H9 (cell line): ENCODE data around the gene NDC1. TPM values are rescaled to one million over a fixed set of nuclear protein-coding genes. Genes with fewer than 3 reads are reported as not detected.

Experiments
- DNase-seq: peaks from one replicate; pipeline ENCODE4 v3.0.0-alpha.2; 2017
- H2AFZ ChIP-seq: one replicate; pipeline ENCODE4 v1.6.1; 2013; ENCODE audit warnings: mild to moderate bottlenecking, low read length, control low read depth, moderate library complexity
- H2AK5ac ChIP-seq: 2 replicates; pipeline ENCODE4 v1.6.1; 2013; ENCODE audit warnings: low read length, control low read depth, mixed read lengths; ENCODE audit not compliant: insufficient read length
- H2BK120ac ChIP-seq: one replicate; pipeline ENCODE4 v1.6.1; 2013; ENCODE audit warnings: low read depth, mild to moderate bottlenecking, low read length, control low read depth, inconsistent platforms; ENCODE audit not compliant: poor library complexity, severe bottlenecking
- H2BK12ac ChIP-seq: 2 replicates; pipeline ENCODE4 v1.6.1; 2013; ENCODE audit warnings: low read length, control low read depth, mixed read lengths, low read depth; ENCODE audit not compliant: insufficient read length
- H2BK15ac ChIP-seq: 2 replicates; pipeline ENCODE4 v1.6.1; 2013; ENCODE audit warnings: low read depth, low read length, control low read depth
- H2BK20ac ChIP-seq: one replicate; pipeline ENCODE4 v1.6.1; 2013; ENCODE audit warnings: low read depth, mild to moderate bottlenecking, low read length, control low read depth, inconsistent platforms; ENCODE audit not compliant: poor library complexity, severe bottlenecking
- H2BK5ac ChIP-seq: 2 replicates; pipeline ENCODE4 v1.6.1; 2013; ENCODE audit warnings: low read length, control low read depth, mixed read lengths; ENCODE audit not compliant: insufficient read length
- H3K14ac ChIP-seq: 2 replicates; pipeline ENCODE4 v1.6.1; 2013; ENCODE audit warnings: low read length, control low read depth; ENCODE audit not compliant: insufficient read depth
- H3K18ac ChIP-seq: 2 replicates; pipeline ENCODE4 v1.6.1; 2013; ENCODE audit warnings: low read depth, mild to moderate bottlenecking, mixed read lengths, low read length, control low read depth; ENCODE audit not compliant: insufficient read length
- H3K23ac ChIP-seq: 2 replicates; pipeline ENCODE4 v1.6.1; 2013; ENCODE audit warnings: low read length, control low read depth, mixed read lengths, low read depth; ENCODE audit not compliant: insufficient read length
- H3K23me2 ChIP-seq: 2 replicates; pipeline ENCODE4 v1.6.1; 2013; ENCODE audit warnings: low read depth, mild to moderate bottlenecking, mixed read lengths, low read length, control low read depth; ENCODE audit not compliant: insufficient read length, poor library complexity, severe bottlenecking
- H3K27ac ChIP-seq: 2 replicates; pipeline ENCODE4 v1.5.1; 2013; ENCODE audit warnings: low read length, control low read depth, mixed read lengths, low read depth; ENCODE audit not compliant: insufficient read length
- H3K27me3 ChIP-seq: 2 replicates; pipeline ENCODE4 v1.6.1; 2013; ENCODE audit warnings: low read length, control low read depth, inconsistent platforms; ENCODE audit not compliant: insufficient read depth
- H3K4ac ChIP-seq: 2 replicates; pipeline ENCODE4 v1.6.1; 2013; ENCODE audit warnings: low read depth, mild to moderate bottlenecking, control low read depth, inconsistent platforms, low read length, moderate library complexity
- H3K4me1 ChIP-seq: 2 replicates; pipeline ENCODE4 v1.6.1; 2013; ENCODE audit warnings: low read length, control low read depth, inconsistent platforms; ENCODE audit not compliant: insufficient read depth
- H3K4me2 ChIP-seq: 2 replicates; pipeline ENCODE4 v1.6.1; 2013; ENCODE audit warnings: low read length, control low read depth, mixed read lengths; ENCODE audit not compliant: insufficient read length, insufficient read depth
- H3K56ac ChIP-seq: 2 replicates; pipeline ENCODE4 v1.6.1; 2013; ENCODE audit warnings: low read depth, mild to moderate bottlenecking, mixed read lengths, low read length, control low read depth; ENCODE audit not compliant: insufficient read length
- H3K79me1 ChIP-seq: 2 replicates; pipeline ENCODE4 v1.6.1; 2013; ENCODE audit warnings: low read depth, mild to moderate bottlenecking, moderate library complexity, low read length, control low read depth, inconsistent platforms; ENCODE audit not compliant: insufficient read depth, poor library complexity, severe bottlenecking
- H3K79me2 ChIP-seq: 2 replicates; pipeline ENCODE4 v1.6.1; 2013; ENCODE audit warnings: low read length, control low read depth, inconsistent platforms; ENCODE audit not compliant: insufficient read depth
- H3K9ac ChIP-seq: 2 replicates; pipeline ENCODE4 v1.6.1; 2013; ENCODE audit warnings: low read length, control low read depth, mixed read lengths; ENCODE audit not compliant: insufficient read length; ENCODE audit errors: extremely low read depth
- H3K9me3 ChIP-seq: one replicate; pipeline ENCODE4 v1.6.1; 2013; ENCODE audit warnings: low read depth, low read length, inconsistent platforms; ENCODE audit not compliant: control insufficient read depth
- H3T11ph ChIP-seq: one replicate; pipeline ENCODE4 v1.6.1; 2013; ENCODE audit warnings: mild to moderate bottlenecking, low read length, control low read depth, inconsistent platforms
- H4K20me1 ChIP-seq: one replicate; pipeline ENCODE4 v1.6.1; 2013; ENCODE audit not compliant: control insufficient read depth, insufficient read length, insufficient read depth
- H4K5ac ChIP-seq: 2 replicates; pipeline ENCODE4 v1.6.1; 2013; ENCODE audit warnings: low read depth, mild to moderate bottlenecking, mixed read lengths, low read length, control low read depth; ENCODE audit not compliant: insufficient read length
- H4K8ac ChIP-seq: replicated peaks from 2 replicates; pipeline ENCODE4 v1.6.1; 2013; ENCODE audit warnings: low read length, control low read depth, mixed read lengths, low read depth; ENCODE audit not compliant: insufficient read length
- H4K91ac ChIP-seq: 2 replicates; pipeline ENCODE4 v1.6.1; 2013; ENCODE audit warnings: low read depth, mild to moderate bottlenecking, moderate library complexity, mixed read lengths, low read length, control low read depth; ENCODE audit not compliant: insufficient read length
- H3K27ac Mint-ChIP-seq, 3 experiments: 2 replicates in 2 of 3; 3 replicates in 1 of 3; pipeline ENCODE4 v1.8.0; 2020 to 2021; ENCODE audit warnings: mixed read lengths in 3 of 3, mild to moderate bottlenecking in 1 of 3, moderate library complexity in 1 of 3
- H3K27me3 Mint-ChIP-seq: 2 replicates; pipeline ENCODE4 v1.8.0; 2021; ENCODE audit warnings: low read depth, mild to moderate bottlenecking, moderate library complexity, mixed read lengths
- H3K36me3 Mint-ChIP-seq, 3 experiments: 2 replicates in 2 of 3; 3 replicates in 1 of 3; pipeline ENCODE4 v1.8.0; 2020 to 2021; ENCODE audit warnings: low read depth in 3 of 3, mixed read lengths in 3 of 3; ENCODE audit not compliant: insufficient read depth in 1 of 3
- H3K4me1 Mint-ChIP-seq, 2 experiments: 2 replicates each; pipeline ENCODE4 v1.8.0; 2020; ENCODE audit warnings: mixed read lengths in 2 of 2
- H3K4me3 Mint-ChIP-seq, 2 experiments: 2 replicates in 1 of 2; 3 replicates in 1 of 2; pipeline ENCODE4 v1.8.0; 2020 to 2021; ENCODE audit warnings: mild to moderate bottlenecking in 2 of 2, mixed read lengths in 2 of 2, moderate library complexity in 1 of 2
- H3K9me3 Mint-ChIP-seq, 2 experiments: 2 replicates in 1 of 2; 3 replicates in 1 of 2; pipeline ENCODE4 v1.8.0; 2020; ENCODE audit warnings: mild to moderate bottlenecking in 2 of 2, mixed read lengths in 2 of 2, moderate library complexity in 1 of 2
- WGBS: extraction: QIAGEN DNeasy Blood & Tissue Kit; methylation state at CpG from one replicate; pipeline ENCODE4 v1.1.7; 2013; ENCODE audit warnings: missing lambda C conversion rate, low lambda C conversion rate, mixed read lengths; ENCODE audit not compliant: insufficient read length; ENCODE audit errors: extremely low coverage; 5-methylcytosine and 5-hydroxymethylcytosine counted together
- total RNA-seq: library from RNA; stranded (reverse); gene quantifications from 2 replicates; pipeline ENCODE4 v1.2.1, GENCODE V29; 2021
- TF ChIP-seq, protein P1 (sequence below): fragments of 200-600 bp; sonication (generic); conservative IDR thresholded peaks from 3 replicates; pipeline ENCODE4 v1.8.0; 2021; ENCODE audit warnings: antibody characterized with exemption, mild to moderate bottlenecking

NDC1 gene
- total RNA-seq, 1 experiment from 2014 or later = 49.3 TPM

DNA sequence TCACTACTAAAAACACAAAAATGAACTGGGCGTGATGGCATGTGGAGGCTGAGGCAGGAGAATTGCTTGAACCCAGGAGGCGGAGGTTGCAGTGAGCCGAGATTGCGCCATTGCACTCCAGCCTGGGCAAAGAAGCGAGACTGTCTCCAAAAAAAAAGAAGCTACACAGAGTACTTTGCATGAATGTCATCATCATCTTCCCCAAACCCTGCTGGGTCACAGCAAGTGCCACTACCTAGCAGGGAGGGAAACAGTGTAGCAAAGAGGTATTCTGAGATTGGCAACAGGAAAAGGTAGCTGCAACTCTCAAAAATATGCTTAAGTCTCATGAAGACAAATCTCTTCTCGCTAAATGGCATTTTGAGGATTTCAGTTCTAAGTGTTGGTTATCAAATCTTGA, 12.8 kb downstream of the NDC1 start:
- no peaks in the 10 kb centered on the region for H3K79me1 ChIP-seq
- no peak overlapping the region for H3K4ac ChIP-seq
- no peak overlapping the region for H2BK15ac ChIP-seq
- no peak overlapping the region for H3K4me2 ChIP-seq
- Mint-ChIP-seq H3K27ac (no peak overlapping the region), H3K9me3 (no peaks in the 10 kb centered on the region), H3K36me3 (peaks cover 20 to 59% (median 52%) of the 10 kb centered on the region in 3 experiments; a peak in 6 of 7 replicates), H3K27me3 (no peaks in the 10 kb centered on the region), H3K4me1 (no peaks in the 10 kb centered on the region), H3K4me3 (no peak overlapping the region)
- no peaks in the 10 kb centered on the region; the same call in 1 of the 2 replicates for H3K79me2 ChIP-seq
- H3K23me2 ChIP-seq = no peaks in the 10 kb centered on the region
- no peak overlapping the region for H3T11ph ChIP-seq
- WGBS = no CpG with 5 or more reads among the region's 6 CpGs
- H2BK120ac ChIP-seq = no peak overlapping the region
- no peak overlapping the region for H4K8ac ChIP-seq
- DNase-seq = no peak
- H2AK5ac ChIP-seq = no peak overlapping the region
- H3K18ac ChIP-seq = no peak overlapping the region
- H4K91ac ChIP-seq = no peak overlapping the region
- H4K5ac ChIP-seq = no peak overlapping the region
- no peak overlapping the region for H3K14ac ChIP-seq
- no peak overlapping the region for H2BK20ac ChIP-seq
- H3K9ac ChIP-seq = no peak overlapping the region
- H3K23ac ChIP-seq = no peak overlapping the region
- no peak overlapping the region for H3K27ac ChIP-seq
- H3K27me3 ChIP-seq = no peaks in the 10 kb centered on the region
- TF ChIP-seq, protein P1, sequence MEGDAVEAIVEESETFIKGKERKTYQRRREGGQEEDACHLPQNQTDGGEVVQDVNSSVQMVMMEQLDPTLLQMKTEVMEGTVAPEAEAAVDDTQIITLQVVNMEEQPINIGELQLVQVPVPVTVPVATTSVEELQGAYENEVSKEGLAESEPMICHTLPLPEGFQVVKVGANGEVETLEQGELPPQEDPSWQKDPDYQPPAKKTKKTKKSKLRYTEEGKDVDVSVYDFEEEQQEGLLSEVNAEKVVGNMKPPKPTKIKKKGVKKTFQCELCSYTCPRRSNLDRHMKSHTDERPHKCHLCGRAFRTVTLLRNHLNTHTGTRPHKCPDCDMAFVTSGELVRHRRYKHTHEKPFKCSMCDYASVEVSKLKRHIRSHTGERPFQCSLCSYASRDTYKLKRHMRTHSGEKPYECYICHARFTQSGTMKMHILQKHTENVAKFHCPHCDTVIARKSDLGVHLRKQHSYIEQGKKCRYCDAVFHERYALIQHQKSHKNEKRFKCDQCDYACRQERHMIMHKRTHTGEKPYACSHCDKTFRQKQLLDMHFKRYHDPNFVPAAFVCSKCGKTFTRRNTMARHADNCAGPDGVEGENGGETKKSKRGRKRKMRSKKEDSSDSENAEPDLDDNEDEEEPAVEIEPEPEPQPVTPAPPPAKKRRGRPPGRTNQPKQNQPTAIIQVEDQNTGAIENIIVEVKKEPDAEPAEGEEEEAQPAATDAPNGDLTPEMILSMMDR = no peak
- no peaks in the 10 kb centered on the region for H3K4me1 ChIP-seq
- H3K9me3 ChIP-seq = no peaks in the 10 kb centered on the region
- no peak overlapping the region for H2BK12ac ChIP-seq
- H2BK5ac ChIP-seq = no peak overlapping the region
- no peak overlapping the region for H2AFZ ChIP-seq
- H4K20me1 ChIP-seq = no peaks in the 10 kb centered on the region
- H3K56ac ChIP-seq = no peak overlapping the region
